Panc1 (cell line): ENCODE results near the gene PPEF1. TPM values are rescaled to one million over a fixed set of nuclear protein-coding genes. Genes with fewer than 3 reads are reported as not detected.
"Not testable (repeated sequence)": the region's sequence is repeated elsewhere in the genome, so short reads cannot be mapped to it uniquely, and the experiment has no call there.

Source experiments
- ATAC-seq: fragments of 200-7000 bp; cut with Tn5 transposase; 2 replicates; pipeline ENCODE4 v1.9.1; 2020; ENCODE audit warnings: mild to moderate bottlenecking, moderate library complexity
- BruUV-seq: library from RNA; stranded (reverse); fragments of 400-500 nt; replicated peaks from 2 replicates; lab custom pipeline; 2021; lab: Mats Ljungman, UMichigan
- CTCF ChIA-PET: fragments of 300-600 bp; sonication (Branson Sonifier 250); formaldehyde crosslinking; loops from one replicate; lab custom pipeline; 2022; ENCODE audit warnings: antibody characterized with exemption; lab: Charles Lee
- POLR2A ChIA-PET: fragments of 300-600 bp; sonication (Branson Sonifier 250); formaldehyde crosslinking; loops from one replicate; lab custom pipeline; 2022; ENCODE audit warnings: antibody characterized with exemption; lab: Charles Lee
- DNase-seq: peaks from one replicate; pipeline ENCODE4 v3.0.0-alpha.2; 2010; ENCODE audit warnings: low read depth, low spot score
- H3K27ac ChIP-seq: 2 replicates; pipeline ENCODE4 v1.5.1; 2011; ENCODE audit warnings: mild to moderate bottlenecking, low read length, inconsistent platforms
- H3K27me3 ChIP-seq: fragments of 200-500 bp; sonication (Bioruptor generic); 2 replicates; pipeline ENCODE4 v1.6.0; 2014; ENCODE audit warnings: low read length, inconsistent platforms; ENCODE audit not compliant: control insufficient read depth, insufficient read depth
- H3K36me3 ChIP-seq: fragments of 200-500 bp; sonication (Bioruptor generic); 2 replicates; pipeline ENCODE4 v1.5.1; 2014; ENCODE audit warnings: inconsistent platforms, mild to moderate bottlenecking, low read length, moderate library complexity; ENCODE audit not compliant: control insufficient read depth, insufficient read depth
- H3K4me1 ChIP-seq: 2 replicates; pipeline ENCODE4 v1.5.1; 2011; ENCODE audit warnings: inconsistent platforms, mild to moderate bottlenecking, low read length, moderate library complexity; ENCODE audit not compliant: control insufficient read depth, insufficient read depth
- H3K4me3 ChIP-seq, 2 experiments: 2 replicates each; pipeline ENCODE4 v1.5.1; 2011 to 2012; ENCODE audit warnings: low read depth in 2 of 2, low read length in 2 of 2, mild to moderate bottlenecking in 2 of 2, inconsistent platforms in 1 of 2, moderate library complexity in 1 of 2
- H3K9me3 ChIP-seq: fragments of 200-500 bp; sonication (Bioruptor generic); 2 replicates; pipeline ENCODE4 v1.5.1; 2014; ENCODE audit warnings: low read depth, mild to moderate bottlenecking, inconsistent platforms, low read length, moderate library complexity; ENCODE audit not compliant: control insufficient read depth, insufficient read depth
- CTCF ChIP-seq: fragments of 450-650 bp; IDR thresholded peaks from 2 replicates; pipeline ENCODE4 v1.5.1; 2017; ENCODE audit warnings: mild to moderate bottlenecking
- POLR2AphosphoS5 ChIP-seq: IDR thresholded peaks from 2 replicates; pipeline ENCODE4 v1.6.1; 2012; ENCODE audit warnings: mild to moderate bottlenecking, low read depth, low read length, moderate library complexity
- SIN3A ChIP-seq: IDR thresholded peaks from 2 replicates; pipeline ENCODE4 v1.6.1; 2012; ENCODE audit warnings: low read depth, mild to moderate bottlenecking, low read length, moderate library complexity, borderline replicate concordance; ENCODE audit not compliant: insufficient read depth
- TCF7L2 ChIP-seq: IDR thresholded peaks from 2 replicates; pipeline ENCODE4 v1.6.1; 2011; ENCODE audit warnings: mild to moderate bottlenecking, low read depth, low read length, inconsistent platforms
- in situ Hi-C: cut with HindIII; loops from 2 replicates; pipeline ENCODE4 v1.10.0; 2016; ENCODE audit warnings: low sequenced_read_pairs, low pct_unique_long_range_greater_than_20kb
- intact Hi-C: fragments of 100-400 bp; cut with micrococcal nuclease; formaldehyde crosslinking; loops from one replicate; pipeline ENCODE4 v1.10.0; 2022; ENCODE audit not compliant: unreplicated experiment
- total RNA-seq: library from RNA; stranded (reverse); gene quantifications from one replicate; pipeline ENCODE4 v1.2.1, GENCODE V29; 2021; ENCODE audit not compliant: unreplicated experiment
- TF ChIP-seq, protein P1 (sequence below), 2 experiments: IDR thresholded peaks; 2 replicates each; pipeline ENCODE4 v1.6.1; 2011 to 2012; ENCODE audit warnings: low read depth in 2 of 2, control low read depth in 1 of 2, low read length in 1 of 2, mild to moderate bottlenecking in 1 of 2, moderate library complexity in 1 of 2; ENCODE audit not compliant: insufficient read depth in 1 of 2

PPEF1 gene
- total RNA-seq, 1 experiment from 2014 or later: not detected

GRCh38 chrX:18761750-18762149 is 54.3 kb downstream of the PPEF1 start (continued):
- no peak for TF ChIP-seq TCF7L2

DNA sequence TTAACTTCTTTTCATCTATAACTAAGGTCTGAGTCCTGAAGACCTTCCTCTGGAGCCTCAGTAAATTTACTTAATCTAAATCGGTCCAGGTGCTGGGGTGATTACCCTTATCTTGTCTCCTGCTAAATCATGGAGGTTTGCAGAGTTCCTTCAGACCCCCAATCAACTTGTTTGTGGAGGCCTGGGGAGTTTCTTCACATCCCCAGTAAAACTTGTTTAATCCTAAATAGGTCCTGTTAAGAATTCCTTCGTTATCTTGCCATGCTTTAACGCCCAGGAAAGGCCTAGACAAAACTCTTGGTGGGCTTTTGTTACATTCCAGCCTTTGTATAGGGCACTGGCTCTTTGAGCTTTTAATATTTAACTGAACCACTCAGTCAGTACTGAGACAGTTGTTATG is 55.7 kb downstream of the PPEF1 start:
- H3K9me3 ChIP-seq, H3K4me3 ChIP-seq, POLR2A ChIA-PET, H3K36me3 ChIP-seq, H3K27me3 ChIP-seq, H3K27ac ChIP-seq, DNase-seq, ATAC-seq, H3K4me1 ChIP-seq, intact Hi-C loops, in situ Hi-C loops, BruUV-seq, CTCF ChIA-PET: not testable (repeated sequence)

- no peaks in the 10 kb centered on the region for H3K9me3 ChIP-seq
- CTCF ChIA-PET: no interaction called here
- H3K4me1 ChIP-seq: no peaks in the 10 kb centered on the region
- no TSS peak for BruUV-seq
- DNase-seq (no peak), ATAC-seq (no peak)
- no peak overlapping the region for H3K4me3 ChIP-seq
- no peak overlapping the region for H3K27ac ChIP-seq
- no peaks in the 10 kb centered on the region for H3K27me3 ChIP-seq
- intact Hi-C loops: no loop called here
- POLR2A ChIA-PET: no interaction called here
- TF ChIP-seq, protein P1, sequence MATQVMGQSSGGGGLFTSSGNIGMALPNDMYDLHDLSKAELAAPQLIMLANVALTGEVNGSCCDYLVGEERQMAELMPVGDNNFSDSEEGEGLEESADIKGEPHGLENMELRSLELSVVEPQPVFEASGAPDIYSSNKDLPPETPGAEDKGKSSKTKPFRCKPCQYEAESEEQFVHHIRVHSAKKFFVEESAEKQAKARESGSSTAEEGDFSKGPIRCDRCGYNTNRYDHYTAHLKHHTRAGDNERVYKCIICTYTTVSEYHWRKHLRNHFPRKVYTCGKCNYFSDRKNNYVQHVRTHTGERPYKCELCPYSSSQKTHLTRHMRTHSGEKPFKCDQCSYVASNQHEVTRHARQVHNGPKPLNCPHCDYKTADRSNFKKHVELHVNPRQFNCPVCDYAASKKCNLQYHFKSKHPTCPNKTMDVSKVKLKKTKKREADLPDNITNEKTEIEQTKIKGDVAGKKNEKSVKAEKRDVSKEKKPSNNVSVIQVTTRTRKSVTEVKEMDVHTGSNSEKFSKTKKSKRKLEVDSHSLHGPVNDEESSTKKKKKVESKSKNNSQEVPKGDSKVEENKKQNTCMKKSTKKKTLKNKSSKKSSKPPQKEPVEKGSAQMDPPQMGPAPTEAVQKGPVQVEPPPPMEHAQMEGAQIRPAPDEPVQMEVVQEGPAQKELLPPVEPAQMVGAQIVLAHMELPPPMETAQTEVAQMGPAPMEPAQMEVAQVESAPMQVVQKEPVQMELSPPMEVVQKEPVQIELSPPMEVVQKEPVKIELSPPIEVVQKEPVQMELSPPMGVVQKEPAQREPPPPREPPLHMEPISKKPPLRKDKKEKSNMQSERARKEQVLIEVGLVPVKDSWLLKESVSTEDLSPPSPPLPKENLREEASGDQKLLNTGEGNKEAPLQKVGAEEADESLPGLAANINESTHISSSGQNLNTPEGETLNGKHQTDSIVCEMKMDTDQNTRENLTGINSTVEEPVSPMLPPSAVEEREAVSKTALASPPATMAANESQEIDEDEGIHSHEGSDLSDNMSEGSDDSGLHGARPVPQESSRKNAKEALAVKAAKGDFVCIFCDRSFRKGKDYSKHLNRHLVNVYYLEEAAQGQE (IDR thresholded peaks at IDR 0.05; ENCODE audit: insufficient read depth in 1 of 2, low read depth in 2 of 2, low read length in 1 of 2): no peak
- TF ChIP-seq CTCF: no peak
- TF ChIP-seq POLR2AphosphoS5: no peak
- no peak for TF ChIP-seq TCF7L2
- TF ChIP-seq SIN3A: no peak
- no peaks in the 10 kb centered on the region for H3K36me3 ChIP-seq
- in situ Hi-C loops: no loop called here
Observed at GRCh38 chrX:18769364-18769763, 61.9 kb downstream of the PPEF1 start.

GRCh38 chrX:18769812-18770573 is 62.5 kb downstream of the PPEF1 start:
- ATAC-seq (no peak), DNase-seq (no peak)
- in situ Hi-C loops (no loop called here), intact Hi-C loops (no loop called here)
- no peak for TF ChIP-seq TCF7L2
- TF ChIP-seq CTCF: no peak
- TF ChIP-seq, protein P1 (IDR thresholded peaks at IDR 0.05; ENCODE audit: insufficient read depth in 1 of 2, low read depth in 2 of 2, low read length in 1 of 2): no peak
- TF ChIP-seq SIN3A: no peak
- no peak for TF ChIP-seq POLR2AphosphoS5
- Histone ChIP-seq H3K36me3 (no peaks in the 10 kb centered on the region), H3K27me3 (no peaks in the 10 kb centered on the region), H3K4me1 (no peaks in the 10 kb centered on the region), H3K9me3 (no peaks in the 10 kb centered on the region), H3K4me3 (no peak overlapping the region), H3K27ac (no peak overlapping the region)
- ChIA-PET POLR2A (no interaction called here), CTCF (no interaction called here)
- no TSS peak for BruUV-seq
